Naive thymus-derived CD4-positive, alpha-beta T cell (primary cell): ENCODE data around the gene GSAP. TPM values are rescaled to one million over a fixed set of nuclear protein-coding genes. Genes with fewer than 3 reads are reported as not detected.

ENCODE experiments used
- ATAC-seq: fragments of 150-1000 bp; cut with Tn5 transposase; 2 replicates; pipeline ENCODE4 v1.10.0; 2021; ENCODE audit warnings: mild to moderate bottlenecking, moderate library complexity
- CTCF ChIA-PET: fragments of 350-600 bp; sonication (Branson Sonifier 250); formaldehyde crosslinking; loops from one replicate; lab custom pipeline; 2021; ENCODE audit warnings: antibody characterized with exemption; lab: Charles Lee
- POLR2A ChIA-PET: fragments of 350-600 bp; sonication (Branson Sonifier 250); formaldehyde crosslinking; loops from one replicate; lab custom pipeline; 2021; ENCODE audit warnings: antibody characterized with exemption, inconsistent platforms; lab: Charles Lee
- DNase-seq, 9 donors: peaks; one replicate each; pipeline versions ENCODE4 v3.0.0 to v3.0.0-alpha.2; 2020 to 2022; ENCODE audit warnings: mixed read lengths in 1 of 9
- H3K27ac ChIP-seq: one replicate; pipeline ENCODE4 v1.7.0; 2013; ENCODE audit warnings: mild to moderate bottlenecking, low read depth, low read length, moderate library complexity
- H3K27me3 ChIP-seq, 2 donors: one replicate each; pipeline ENCODE4 v1.7.0; 2013; ENCODE audit warnings: low read length in 2 of 2, mild to moderate bottlenecking in 2 of 2, moderate library complexity in 2 of 2; ENCODE audit not compliant: control insufficient read depth in 2 of 2, insufficient read depth in 2 of 2
- H3K36me3 ChIP-seq, 3 experiments: 1 replicate in 2 of 3; 2 replicates in 1 of 3; pipeline ENCODE4 v1.7.0; 2013; ENCODE audit warnings: low read length in 3 of 3, mild to moderate bottlenecking in 3 of 3, moderate library complexity in 1 of 3; ENCODE audit not compliant: insufficient read depth in 3 of 3, control insufficient read depth in 2 of 3
- H3K4me1 ChIP-seq, 2 donors: one replicate each; pipeline ENCODE4 v1.7.0; 2013; ENCODE audit warnings: low read length in 2 of 2, mild to moderate bottlenecking in 2 of 2, moderate library complexity in 1 of 2; ENCODE audit not compliant: control insufficient read depth in 2 of 2, insufficient read depth in 2 of 2
- H3K4me3 ChIP-seq: 2 replicates; pipeline ENCODE4 v1.7.0; 2013; ENCODE audit warnings: mild to moderate bottlenecking, low read length
- H3K9me3 ChIP-seq, 3 experiments: 1 replicate in 2 of 3; 2 replicates in 1 of 3; pipeline ENCODE4 v1.7.0; 2013; ENCODE audit warnings: low read length in 3 of 3; ENCODE audit not compliant: control insufficient read depth in 2 of 3
- H3K27ac Mint-ChIP-seq, 9 donors: one replicate each; pipeline ENCODE4 v1.8.0; 2020 to 2022; ENCODE audit warnings: mixed read lengths in 9 of 9, mild to moderate bottlenecking in 8 of 9, moderate library complexity in 5 of 9, inconsistent platforms in 2 of 9
- H3K27me3 Mint-ChIP-seq, 5 donors: one replicate each; pipeline ENCODE4 v1.8.0; 2021 to 2022; ENCODE audit warnings: mixed read lengths in 5 of 5, mild to moderate bottlenecking in 1 of 5
- H3K36me3 Mint-ChIP-seq, 5 donors: one replicate each; pipeline ENCODE4 v1.8.0; 2020 to 2022; ENCODE audit warnings: mixed read lengths in 5 of 5, mild to moderate bottlenecking in 3 of 5, inconsistent platforms in 1 of 5
- H3K4me1 Mint-ChIP-seq, 7 donors: one replicate each; pipeline ENCODE4 v1.8.0; 2020 to 2022; ENCODE audit warnings: mixed read lengths in 7 of 7, mild to moderate bottlenecking in 3 of 7, inconsistent platforms in 1 of 7
- H3K4me3 Mint-ChIP-seq, 10 donors: one replicate each; pipeline ENCODE4 v1.8.0; 2020 to 2022; ENCODE audit warnings: mild to moderate bottlenecking in 10 of 10, mixed read lengths in 10 of 10, moderate library complexity in 6 of 10, inconsistent platforms in 2 of 10
- H3K9me3 Mint-ChIP-seq, 11 donors: one replicate each; pipeline ENCODE4 v1.8.0; 2020 to 2022; ENCODE audit warnings: mixed read lengths in 11 of 11, mild to moderate bottlenecking in 4 of 11, inconsistent platforms in 1 of 11, moderate library complexity in 1 of 11
- intact Hi-C, 2 donors: fragments of 100-400 bp; cut with micrococcal nuclease; formaldehyde crosslinking; loops; one replicate each; pipeline ENCODE4 v1.15.1; 2023
- polyA plus RNA-seq, 2 donors: library from polyadenylated mRNA; unstranded; fragments of 300-500 nt; fragmentation: Illumina TruSeq; gene quantifications; one replicate each; pipeline ENCODE4 v1.2.3, GENCODE V29; 2021
- total RNA-seq, 6 experiments: library from RNA in 5 of 6; stranded (reverse) in 5 of 6; gene quantifications; 1 replicate in 5 of 6; 2 replicates in 1 of 6; pipeline ENCODE4 v1.2.3 and lab custom pipeline; 2021 to 2026

Gene GSAP
- total and polyA plus RNA-seq, 7 experiments from 2014 or later: 6.6 to 59.8 (median 29.1) TPM

GRCh38 chr7:77442636-77443035 is 26.5 kb upstream of the GSAP start:
- Histone ChIP-seq H3K9me3 (no peaks in the 10 kb centered on the region), H3K27ac (no peak overlapping the region), H3K4me3 (no peak overlapping the region), H3K27me3 (no peaks in the 10 kb centered on the region), H3K4me1 (peaks cover 0 to 3% of the 10 kb centered on the region in 2 donors), H3K36me3 (no peaks in the 10 kb centered on the region)
- ChIA-PET POLR2A (no interaction called here), CTCF (interaction anchor here (0.7 kb wide), 2 partner anchors 133 to 1001 kb away, joined by 3 read pairs; no protein-coding TSS in a partner anchor)
- ATAC-seq (peak; percentile 38), DNase-seq (no peak)
- H3K27ac Mint-ChIP-seq: no peak overlapping the region
- H3K4me1 Mint-ChIP-seq: peaks cover 3 to 9% (median 8%) of the 10 kb centered on the region in 7 donors
- H3K4me3 Mint-ChIP-seq: no peak overlapping the region
- no peaks in the 10 kb centered on the region for H3K36me3 Mint-ChIP-seq
- peaks cover 0 to 3% (median 0%) of the 10 kb centered on the region in 5 donors for H3K27me3 Mint-ChIP-seq
- no peaks in the 10 kb centered on the region for H3K9me3 Mint-ChIP-seq
- intact Hi-C loops: no loop called here

GRCh38 chr7:77441046-77441445 is 24.9 kb upstream of the GSAP start:
- Mint-ChIP-seq H3K27me3 (peaks cover 0 to 8% (median 0%) of the 10 kb centered on the region in 5 donors), H3K4me3 (no peak overlapping the region), H3K36me3 (no peaks in the 10 kb centered on the region), H3K9me3 (no peaks in the 10 kb centered on the region), H3K4me1 (peaks cover 0 to 5% (median 0%) of the 10 kb centered on the region in 7 donors), H3K27ac (no peak overlapping the region)
- Histone ChIP-seq H3K36me3 (no peaks in the 10 kb centered on the region), H3K27ac (no peak overlapping the region), H3K4me3 (no peak overlapping the region), H3K27me3 (no peaks in the 10 kb centered on the region), H3K4me1 (peaks cover 0 to 3% of the 10 kb centered on the region in 2 donors), H3K9me3 (no peaks in the 10 kb centered on the region)
- ChIA-PET CTCF (no interaction called here), POLR2A (no interaction called here)
- no peak for DNase-seq
- intact Hi-C loops: no loop called here
- no peak for ATAC-seq

GRCh38 chr7:77439572-77439971 is 23.4 kb upstream of the GSAP start:
- H3K27me3 ChIP-seq: no peaks in the 10 kb centered on the region
- no peak overlapping the region for H3K4me3 ChIP-seq
- ChIA-PET POLR2A (no interaction called here), CTCF (interaction anchor here (1.0 kb wide), 1 partner anchor 211 kb away, joined by 3 read pairs; no protein-coding TSS in a partner anchor)
- ATAC-seq (peak; percentile 47), DNase-seq (no peak)
- peaks cover 0 to 5% (median 0%) of the 10 kb centered on the region in 7 donors for H3K4me1 Mint-ChIP-seq
- H3K27me3 Mint-ChIP-seq: peaks cover 0 to 8% (median 0%) of the 10 kb centered on the region in 5 donors
- H3K4me1 ChIP-seq: peaks cover 0 to 3% of the 10 kb centered on the region in 2 donors
- no peaks in the 10 kb centered on the region for H3K36me3 Mint-ChIP-seq
- no peaks in the 10 kb centered on the region for H3K9me3 ChIP-seq
- H3K36me3 ChIP-seq: no peaks in the 10 kb centered on the region
- no peak overlapping the region for H3K4me3 Mint-ChIP-seq
- no peaks in the 10 kb centered on the region for H3K9me3 Mint-ChIP-seq
- no peak overlapping the region for H3K27ac ChIP-seq
- intact Hi-C loops: no loop called here
- no peak overlapping the region for H3K27ac Mint-ChIP-seq

GRCh38 chr7:77438131-77438530 is 22.0 kb upstream of the GSAP start:
- H3K27ac Mint-ChIP-seq: no peak overlapping the region
- no peak overlapping the region for H3K27ac ChIP-seq
- ATAC-seq (no peak), DNase-seq (no peak)
- no peaks in the 10 kb centered on the region for H3K9me3 Mint-ChIP-seq
- peaks cover 0 to 16% (median 0%) of the 10 kb centered on the region in 5 donors for H3K27me3 Mint-ChIP-seq
- H3K4me1 ChIP-seq: peaks cover 0 to 3% of the 10 kb centered on the region in 2 donors
- H3K4me1 Mint-ChIP-seq: peaks cover 0 to 7% (median 0%) of the 10 kb centered on the region in 7 donors
- H3K4me3 Mint-ChIP-seq: no peak overlapping the region
- POLR2A ChIA-PET: no interaction called here
- H3K27me3 ChIP-seq: no peaks in the 10 kb centered on the region
- intact Hi-C loops: no loop called here
- no peaks in the 10 kb centered on the region for H3K36me3 ChIP-seq
- no peaks in the 10 kb centered on the region for H3K36me3 Mint-ChIP-seq
- CTCF ChIA-PET: no interaction called here
- no peaks in the 10 kb centered on the region for H3K9me3 ChIP-seq
- H3K4me3 ChIP-seq: no peak overlapping the region

- H3K4me1 Mint-ChIP-seq: peaks cover 0 to 18% (median under 1%) of the 10 kb centered on the region in 7 donors
- intact Hi-C loops: no loop called here
- Histone ChIP-seq H3K36me3 (no peaks in the 10 kb centered on the region), H3K27ac (no peak overlapping the region), H3K4me1 (no peaks in the 10 kb centered on the region), H3K27me3 (no peaks in the 10 kb centered on the region), H3K4me3 (no peak overlapping the region), H3K9me3 (no peaks in the 10 kb centered on the region)
- no peak for ATAC-seq
- no peak overlapping the region for H3K27ac Mint-ChIP-seq
- H3K4me3 Mint-ChIP-seq: no peak overlapping the region
- H3K27me3 Mint-ChIP-seq: peaks cover 0 to 13% (median 0%) of the 10 kb centered on the region in 5 donors
- ChIA-PET CTCF (interaction anchor here (0.6 to 0.7 kb wide), 2 partner anchors 15 to 301 kb away, joined by 3 read pairs; no protein-coding TSS in a partner anchor), POLR2A (no interaction called here)
- no peaks in the 10 kb centered on the region for H3K9me3 Mint-ChIP-seq
- no peak for DNase-seq
- no peaks in the 10 kb centered on the region for H3K36me3 Mint-ChIP-seq
These were observed 18.6 kb upstream of the GSAP start for GRCh38 chr7:77434570-77435275.

- CTCF ChIA-PET: interaction anchor here (0.7 kb wide), 1 partner anchor 14 kb away, joined by 3 read pairs; no protein-coding TSS in a partner anchor
- H3K9me3 ChIP-seq: no peaks in the 10 kb centered on the region
These were observed 17.8 kb upstream of the GSAP start for GRCh38 chr7:77433901-77434300.

More at GRCh38 chr7:77433901-77434300, 17.8 kb upstream of the GSAP start:
- DNase-seq (no peak), ATAC-seq (no peak)
- Mint-ChIP-seq H3K4me1 (peaks cover 6 to 26% (median 8%) of the 10 kb centered on the region in 7 donors), H3K27ac (no peak overlapping the region), H3K27me3 (peaks cover 0 to 12% (median 0%) of the 10 kb centered on the region in 5 donors), H3K36me3 (no peaks in the 10 kb centered on the region), H3K4me3 (no peak overlapping the region), H3K9me3 (no peaks in the 10 kb centered on the region)
- H3K4me3 ChIP-seq: no peak overlapping the region
- no peaks in the 10 kb centered on the region for H3K36me3 ChIP-seq
- intact Hi-C loops: no loop called here
- peaks cover under 1% of the 10 kb centered on the region in 2 donors for H3K4me1 ChIP-seq
- no peaks in the 10 kb centered on the region for H3K27me3 ChIP-seq
- POLR2A ChIA-PET: no interaction called here
- H3K27ac ChIP-seq: no peak overlapping the region
